GM06990 (cell line): ENCODE results near the gene FRG2B.
"Not testable (repeated sequence)": the region's sequence is repeated elsewhere in the genome, so short reads cannot be mapped to it uniquely, and the experiment has no call there.

Experiments
- DNase-seq: peaks from one replicate; pipeline ENCODE4 v3.0.0-alpha.2; 2011; ENCODE audit not compliant: insufficient read length; ENCODE audit errors: extremely low read depth
- H3K27me3 ChIP-seq: replicated peaks from 2 replicates; pipeline ENCODE4 v1.6.0; 2011; ENCODE audit warnings: low read length; ENCODE audit not compliant: control insufficient read depth, insufficient read depth
- H3K36me3 ChIP-seq: 2 replicates; pipeline ENCODE4 v1.5.1; 2011; ENCODE audit warnings: low read length; ENCODE audit not compliant: control insufficient read depth, insufficient read depth
- H3K4me3 ChIP-seq: replicated peaks from 2 replicates; pipeline ENCODE4 v1.5.1; 2011; ENCODE audit warnings: low read depth, mild to moderate bottlenecking, control low read depth, low read length
- TF ChIP-seq, protein P1 (sequence below): IDR thresholded peaks from 2 replicates; pipeline ENCODE4 v1.5.1; 2011; ENCODE audit warnings: low read length, control low read depth, mild to moderate bottlenecking, inconsistent platforms; ENCODE audit not compliant: insufficient read depth, poor library complexity, severe bottlenecking

Gene FRG2B

DNA sequence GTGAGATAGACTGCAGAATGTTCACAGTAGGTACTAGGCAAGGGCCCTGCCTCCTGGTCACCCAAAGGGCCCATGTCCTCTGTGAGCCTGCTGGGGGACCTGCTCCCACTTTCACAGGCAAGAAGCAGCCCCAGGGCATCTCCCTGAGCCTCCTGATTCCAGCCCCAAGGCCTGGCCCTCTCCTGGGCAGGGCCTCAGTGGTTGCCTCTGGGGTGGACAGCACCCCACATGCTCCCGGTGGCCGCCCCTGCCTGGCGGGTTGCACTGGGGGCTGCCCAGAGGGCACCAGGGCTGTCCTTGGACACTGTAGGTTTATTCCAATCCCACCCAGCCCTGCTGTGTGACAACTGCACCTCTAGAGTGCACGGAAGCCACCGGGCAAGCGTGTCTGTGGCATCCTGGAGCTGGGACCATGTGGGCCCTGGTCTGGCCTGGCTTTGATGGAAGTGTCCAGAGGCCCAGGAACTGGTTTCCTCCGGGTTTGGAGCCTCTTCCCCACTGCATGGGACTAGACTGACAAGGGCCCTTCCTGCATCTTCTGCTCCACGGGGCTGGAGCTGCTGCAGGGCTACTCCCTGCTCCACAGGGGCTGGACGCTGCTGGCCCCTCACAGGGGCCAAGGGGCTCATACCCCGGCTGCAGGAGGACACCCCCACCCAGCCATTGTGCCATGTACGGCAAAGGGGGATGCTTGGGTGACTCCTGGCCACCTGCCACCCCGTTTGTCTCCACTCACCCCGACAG lies 36.2 kb downstream of the FRG2B start:
- no peak overlapping the region for H3K4me3 ChIP-seq
- H3K36me3 ChIP-seq = no peaks in the 10 kb centered on the region
- DNase-seq = no peak
- TF ChIP-seq, protein P1, sequence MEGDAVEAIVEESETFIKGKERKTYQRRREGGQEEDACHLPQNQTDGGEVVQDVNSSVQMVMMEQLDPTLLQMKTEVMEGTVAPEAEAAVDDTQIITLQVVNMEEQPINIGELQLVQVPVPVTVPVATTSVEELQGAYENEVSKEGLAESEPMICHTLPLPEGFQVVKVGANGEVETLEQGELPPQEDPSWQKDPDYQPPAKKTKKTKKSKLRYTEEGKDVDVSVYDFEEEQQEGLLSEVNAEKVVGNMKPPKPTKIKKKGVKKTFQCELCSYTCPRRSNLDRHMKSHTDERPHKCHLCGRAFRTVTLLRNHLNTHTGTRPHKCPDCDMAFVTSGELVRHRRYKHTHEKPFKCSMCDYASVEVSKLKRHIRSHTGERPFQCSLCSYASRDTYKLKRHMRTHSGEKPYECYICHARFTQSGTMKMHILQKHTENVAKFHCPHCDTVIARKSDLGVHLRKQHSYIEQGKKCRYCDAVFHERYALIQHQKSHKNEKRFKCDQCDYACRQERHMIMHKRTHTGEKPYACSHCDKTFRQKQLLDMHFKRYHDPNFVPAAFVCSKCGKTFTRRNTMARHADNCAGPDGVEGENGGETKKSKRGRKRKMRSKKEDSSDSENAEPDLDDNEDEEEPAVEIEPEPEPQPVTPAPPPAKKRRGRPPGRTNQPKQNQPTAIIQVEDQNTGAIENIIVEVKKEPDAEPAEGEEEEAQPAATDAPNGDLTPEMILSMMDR = no peak
- no peaks in the 10 kb centered on the region; the same call in 1 of the 2 replicates for H3K27me3 ChIP-seq

DNA sequence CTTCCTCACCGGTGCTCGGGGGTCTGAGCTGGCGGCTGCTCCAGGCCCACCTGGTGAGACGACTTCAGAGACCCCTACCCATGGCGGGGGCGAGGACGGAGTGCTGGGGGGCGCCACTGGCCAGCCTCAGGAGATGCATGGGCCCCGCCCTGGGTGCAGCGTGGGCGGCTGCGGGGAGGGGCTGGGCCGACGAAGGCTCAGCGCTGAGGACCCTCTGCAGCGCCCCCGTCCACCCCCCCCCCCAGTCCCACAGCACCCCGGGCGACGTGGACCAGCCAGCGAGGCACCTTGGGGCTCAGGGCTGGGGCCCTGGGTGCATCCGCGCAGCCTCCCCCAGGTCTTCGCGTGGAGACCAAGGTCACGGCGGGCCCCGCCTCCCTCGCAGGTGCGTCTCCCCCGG lies 49.6 kb downstream of the FRG2B start:
- not testable (repeated sequence) for H3K36me3 ChIP-seq, H3K4me3 ChIP-seq, DNase-seq

More for the DNA sequence above, 49.6 kb downstream of the FRG2B start:
- H3K27me3 ChIP-seq = not testable (repeated sequence)
